Measurements from ENCODE around the gene LOXHD1. TPM values are rescaled to one million over a fixed set of nuclear protein-coding genes. Genes with fewer than 3 reads are reported as not detected.

The LOXHD1 gene
- total and polyA plus RNA-seq, 2 of the 13 experiments (the other 11 are each of a cell fraction or from before 2014, with no cell fraction given): not detected

- TF ChIP-seq TFAP4 (IDR thresholded peaks at IDR 0.05; ENCODE audit: borderline replicate concordance, low read depth) (no peak), ZNF263 (CRISPR knock-in tag; IDR thresholded peaks at IDR 0.05) (no peak), CCAR2 (optimal IDR thresholded peaks at IDR 0.05; ENCODE audit: low read depth, low read length) (no peak), ATF6 (CRISPR knock-in tag; conservative IDR thresholded peaks at IDR 0.05) (no peak), ZNF530 (CRISPR knock-in tag; IDR thresholded peaks at IDR 0.05; ENCODE audit: low read depth) (no peak), ELK4 (CRISPR knock-in tag; IDR thresholded peaks at IDR 0.05; ENCODE audit: borderline replicate concordance) (no peak), REXO4 (CRISPR knock-in tag; IDR thresholded peaks at IDR 0.05; ENCODE audit: borderline replicate concordance) (no peak), RELA (CRISPR knock-in tag; IDR thresholded peaks at IDR 0.05) (no peak)
Observed at GRCh38 chr18:46461993-46462392, 195.0 kb downstream of the LOXHD1 start (continued).

- FAIRE-seq (no peak), ATAC-seq (no peak), DNase-seq (ENCODE audit: low spot score) (no peak)
- Histone ChIP-seq H3K9me3 (ENCODE audit: low read length) (no peaks in the 10 kb centered on the region), H3K27me3 (ENCODE audit: control insufficient read depth in 1 of 2, insufficient read depth in 2 of 2, low read length in 2 of 2) (peaks cover 3 to 34% of the 10 kb centered on the region in 2 experiments), H3K79me2 (ENCODE audit: insufficient read depth, low read length) (no peaks in the 10 kb centered on the region), H2AFZ (ENCODE audit: low read length) (no peak overlapping the region), H3K4me2 (ENCODE audit: low read depth, low read length) (no peak overlapping the region), H4K20me1 (ENCODE audit: insufficient read depth, low read length) (no peaks in the 10 kb centered on the region), H3K9ac (ENCODE audit: insufficient read depth, low read depth, low read length) (no peak overlapping the region), H3K36me3 (replicated peaks in 1 of 2; ENCODE audit: control insufficient read depth in 1 of 2, insufficient read depth in 2 of 2, low read length in 2 of 2) (no peaks in the 10 kb centered on the region), H3K4me1 (ENCODE audit: insufficient read depth, low read length) (no peaks in the 10 kb centered on the region), H3K4me3 (replicated peaks in 1 of 3; ENCODE audit: insufficient read depth in 1 of 3, low read depth in 2 of 3, low read length in 3 of 3) (no peak overlapping the region), H3K27ac (ENCODE audit: extremely low read length, insufficient read depth, low read length) (no peak overlapping the region)
- ChIA-PET POLR2A (no interaction called here), CTCF (ENCODE audit: low intra/inter-chr PET ratio, low total read pairs) (no interaction called here)
- intact Hi-C loops (cut with micrococcal nuclease; ENCODE audit: unreplicated experiment): no loop called here
- in situ Hi-C loops (cut with HindIII; ENCODE audit: extremely low pct_ligation_motif_present, low pct_unique_long_range_greater_than_20kb): no loop called here
- WGBS (ENCODE audit: low lambda C conversion rate): 0% methylated on average over 5 of the region's 5 CpGs
- BruUV-seq (replicated peaks): no TSS peak
- TF ChIP-seq ATF1 (CRISPR knock-in tag; IDR thresholded peaks at IDR 0.05) (no peak), ZNF790 (CRISPR knock-in tag; IDR thresholded peaks at IDR 0.05; ENCODE audit: borderline replicate concordance) (no peak), ZBTB4 (CRISPR knock-in tag; IDR thresholded peaks at IDR 0.05; ENCODE audit: borderline replicate concordance) (no peak), ZSCAN30 (CRISPR knock-in tag; IDR thresholded peaks at IDR 0.05) (no peak), AKAP8 (CRISPR knock-in tag; IDR thresholded peaks at IDR 0.05) (no peak), MAFF (IDR thresholded peaks at IDR 0.05; ENCODE audit: low read depth, low read length) (no peak), ZNF337 (CRISPR knock-in tag; IDR thresholded peaks at IDR 0.05; ENCODE audit: borderline replicate concordance, low read depth) (no peak), PTBP1 (IDR thresholded peaks at IDR 0.05; ENCODE audit: low read depth, low read length, poor library complexity, severe bottlenecking) (no peak), ZNF75D (CRISPR knock-in tag; IDR thresholded peaks at IDR 0.05; ENCODE audit: borderline replicate concordance) (no peak), ZNF570 (CRISPR knock-in tag; IDR thresholded peaks at IDR 0.05; ENCODE audit: borderline replicate concordance) (no peak)
Observed at GRCh38 chr18:46460754-46461153, 196.3 kb downstream of the LOXHD1 start.
